ENCODE measurements around the gene RPF1.

RPF1 gene

DNA sequence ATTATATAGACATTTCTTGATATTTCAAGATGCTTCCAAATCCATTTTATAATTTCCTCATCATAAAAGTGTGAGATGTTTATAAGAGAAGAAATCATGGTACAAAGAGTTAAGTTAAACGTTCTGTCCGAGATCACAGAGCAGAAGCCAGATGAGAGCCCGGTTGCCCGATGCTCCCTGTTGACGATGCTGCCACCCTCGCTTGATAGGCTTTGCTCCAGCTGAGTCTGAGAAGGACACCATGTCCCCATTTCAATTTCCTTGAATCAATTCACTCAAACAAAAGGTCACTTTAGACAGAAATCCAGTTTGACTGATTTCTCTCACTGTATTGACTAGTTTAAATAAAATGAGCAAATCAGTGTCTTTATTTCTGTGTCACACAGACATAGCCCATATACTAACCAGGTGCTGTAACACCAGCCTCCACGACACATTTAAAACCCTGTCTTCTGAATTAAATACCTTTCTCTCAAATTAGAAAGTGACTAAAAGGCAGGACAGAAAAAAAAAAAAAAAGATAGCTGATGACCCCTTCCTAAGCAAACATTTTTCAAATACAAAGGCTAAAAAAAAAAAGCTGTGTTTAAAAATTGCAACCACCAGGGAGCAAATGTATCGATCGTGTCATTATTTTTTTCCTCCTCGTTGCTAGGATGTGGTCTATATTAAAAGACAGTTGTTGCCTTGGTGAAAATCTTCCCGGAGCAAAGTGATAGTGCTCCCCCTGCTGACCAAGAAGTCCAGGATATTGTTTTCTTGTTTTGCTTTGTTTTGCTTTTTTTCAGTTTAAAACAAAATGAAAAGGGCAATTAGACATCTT lies 45.6 kb upstream of the RPF1 start (continued):
- TF ChIP-seq, protein P1, sequence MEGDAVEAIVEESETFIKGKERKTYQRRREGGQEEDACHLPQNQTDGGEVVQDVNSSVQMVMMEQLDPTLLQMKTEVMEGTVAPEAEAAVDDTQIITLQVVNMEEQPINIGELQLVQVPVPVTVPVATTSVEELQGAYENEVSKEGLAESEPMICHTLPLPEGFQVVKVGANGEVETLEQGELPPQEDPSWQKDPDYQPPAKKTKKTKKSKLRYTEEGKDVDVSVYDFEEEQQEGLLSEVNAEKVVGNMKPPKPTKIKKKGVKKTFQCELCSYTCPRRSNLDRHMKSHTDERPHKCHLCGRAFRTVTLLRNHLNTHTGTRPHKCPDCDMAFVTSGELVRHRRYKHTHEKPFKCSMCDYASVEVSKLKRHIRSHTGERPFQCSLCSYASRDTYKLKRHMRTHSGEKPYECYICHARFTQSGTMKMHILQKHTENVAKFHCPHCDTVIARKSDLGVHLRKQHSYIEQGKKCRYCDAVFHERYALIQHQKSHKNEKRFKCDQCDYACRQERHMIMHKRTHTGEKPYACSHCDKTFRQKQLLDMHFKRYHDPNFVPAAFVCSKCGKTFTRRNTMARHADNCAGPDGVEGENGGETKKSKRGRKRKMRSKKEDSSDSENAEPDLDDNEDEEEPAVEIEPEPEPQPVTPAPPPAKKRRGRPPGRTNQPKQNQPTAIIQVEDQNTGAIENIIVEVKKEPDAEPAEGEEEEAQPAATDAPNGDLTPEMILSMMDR (tag by site-specific recombination; IDR thresholded peaks at IDR 0.05) = peak; percentile 57; the same call in 1 of the 2 replicates
- TF ChIP-seq ZNF571 (tag by site-specific recombination; IDR thresholded peaks at IDR 0.05) = no peak
- peak; percentile 87 for TF ChIP-seq ZNF654 (tag by site-specific recombination; IDR thresholded peaks at IDR 0.05; ENCODE audit: low read depth)
- TF ChIP-seq ZNF214 (tag by site-specific recombination; IDR thresholded peaks at IDR 0.05; ENCODE audit: borderline replicate concordance) = no peak
- peak; percentile 40; the same call in 1 of the 2 replicates for TF ChIP-seq ZNF335 (tag by site-specific recombination; conservative IDR thresholded peaks at IDR 0.05)
- no peak for TF ChIP-seq SALL2 (tag by site-specific recombination; IDR thresholded peaks at IDR 0.05; ENCODE audit: borderline replicate concordance)
- TF ChIP-seq, protein P2, sequence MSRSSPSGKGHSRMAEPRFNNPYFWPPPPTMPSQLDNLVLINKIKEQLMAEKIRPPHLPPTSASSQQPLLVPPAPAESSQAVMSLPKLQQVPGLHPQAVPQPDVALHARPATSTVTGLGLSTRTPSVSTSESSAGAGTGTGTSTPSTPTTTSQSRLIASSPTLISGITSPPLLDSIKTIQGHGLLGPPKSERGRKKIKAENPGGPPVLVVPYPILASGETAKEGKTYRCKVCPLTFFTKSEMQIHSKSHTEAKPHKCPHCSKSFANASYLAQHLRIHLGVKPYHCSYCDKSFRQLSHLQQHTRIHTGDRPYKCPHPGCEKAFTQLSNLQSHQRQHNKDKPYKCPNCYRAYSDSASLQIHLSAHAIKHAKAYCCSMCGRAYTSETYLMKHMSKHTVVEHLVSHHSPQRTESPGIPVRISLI (tag by site-specific recombination; IDR thresholded peaks at IDR 0.05) = peak; percentile 80
- TF ChIP-seq, protein P3, sequence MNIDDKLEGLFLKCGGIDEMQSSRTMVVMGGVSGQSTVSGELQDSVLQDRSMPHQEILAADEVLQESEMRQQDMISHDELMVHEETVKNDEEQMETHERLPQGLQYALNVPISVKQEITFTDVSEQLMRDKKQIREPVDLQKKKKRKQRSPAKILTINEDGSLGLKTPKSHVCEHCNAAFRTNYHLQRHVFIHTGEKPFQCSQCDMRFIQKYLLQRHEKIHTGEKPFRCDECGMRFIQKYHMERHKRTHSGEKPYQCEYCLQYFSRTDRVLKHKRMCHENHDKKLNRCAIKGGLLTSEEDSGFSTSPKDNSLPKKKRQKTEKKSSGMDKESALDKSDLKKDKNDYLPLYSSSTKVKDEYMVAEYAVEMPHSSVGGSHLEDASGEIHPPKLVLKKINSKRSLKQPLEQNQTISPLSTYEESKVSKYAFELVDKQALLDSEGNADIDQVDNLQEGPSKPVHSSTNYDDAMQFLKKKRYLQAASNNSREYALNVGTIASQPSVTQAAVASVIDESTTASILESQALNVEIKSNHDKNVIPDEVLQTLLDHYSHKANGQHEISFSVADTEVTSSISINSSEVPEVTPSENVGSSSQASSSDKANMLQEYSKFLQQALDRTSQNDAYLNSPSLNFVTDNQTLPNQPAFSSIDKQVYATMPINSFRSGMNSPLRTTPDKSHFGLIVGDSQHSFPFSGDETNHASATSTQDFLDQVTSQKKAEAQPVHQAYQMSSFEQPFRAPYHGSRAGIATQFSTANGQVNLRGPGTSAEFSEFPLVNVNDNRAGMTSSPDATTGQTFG (tag by site-specific recombination; IDR thresholded peaks at IDR 0.05; ENCODE audit: borderline replicate concordance) = no peak
- peak; percentile 40; the same call in 1 of the 2 replicates for TF ChIP-seq ZBTB17 (tag by site-specific recombination; IDR thresholded peaks at IDR 0.05)
- no peak for TF ChIP-seq ZNF544 (tag by site-specific recombination; IDR thresholded peaks at IDR 0.05)
- TF ChIP-seq ZEB2 (tag by site-specific recombination; IDR thresholded peaks at IDR 0.05) = 0 out of 2 replicates have a peak, but pooled peaks have one; percentile 17
- 0 out of 2 replicates have a peak, but pooled peaks have one; percentile 49 for TF ChIP-seq PRDM1 (tag by site-specific recombination; IDR thresholded peaks at IDR 0.05)
- peak; percentile 32; the same call in 1 of the 2 replicates for TF ChIP-seq ZBTB20 (tag by site-specific recombination; IDR thresholded peaks at IDR 0.05)
- TF ChIP-seq ZNF366 (tag by site-specific recombination; conservative IDR thresholded peaks at IDR 0.05) = 0 out of 2 replicates have a peak, but pooled peaks have one; percentile 25

DNA sequence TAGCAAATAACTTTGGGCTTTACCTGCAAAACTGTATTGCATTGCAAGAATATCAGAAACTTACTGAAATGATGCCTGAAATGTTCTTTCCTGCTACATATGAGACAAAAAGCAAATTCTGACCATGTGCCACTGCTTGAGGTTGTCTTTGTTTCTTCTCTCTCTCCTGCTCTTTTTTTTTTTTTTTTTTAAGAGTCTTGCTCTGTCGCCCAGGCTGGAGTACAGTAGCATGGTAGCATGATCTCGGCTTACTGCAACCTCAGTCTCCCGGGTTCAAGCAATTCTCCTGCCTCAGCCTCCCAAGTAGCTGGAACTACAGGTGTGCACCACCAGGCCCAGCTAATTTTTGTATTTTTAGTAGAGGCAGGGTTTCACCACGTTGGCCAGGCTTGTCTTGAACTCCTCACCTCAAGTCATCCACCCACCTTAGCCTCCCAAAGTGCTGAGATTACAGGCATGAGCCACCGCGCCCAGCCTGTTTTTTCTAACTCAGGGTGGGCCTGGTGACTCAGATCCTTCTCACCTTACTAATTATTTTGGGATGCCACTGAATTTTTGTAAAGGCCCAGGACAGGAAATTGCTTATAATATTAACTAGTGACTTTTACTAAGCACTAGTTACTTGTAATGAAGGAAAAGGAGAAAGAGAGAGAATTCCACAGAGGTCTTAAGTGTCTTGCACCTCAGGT lies 44.8 kb upstream of the RPF1 start:
- POLR2A ChIA-PET = interaction anchor here (0.7 kb wide), 1 partner anchor 293 kb away, joined by 8 read pairs; no protein-coding TSS in a partner anchor
- Histone ChIP-seq H3K4me3 (ENCODE audit: low read depth, low read length) (no peak overlapping the region), H3K4me1 (ENCODE audit: control insufficient read depth, insufficient read depth, low read length) (no peaks in the 10 kb centered on the region), H3K36me3 (ENCODE audit: control insufficient read depth in 2 of 2, insufficient read depth in 1 of 2, low read length in 2 of 2) (no peaks in the 10 kb centered on the region), H3K9me3 (ENCODE audit: control insufficient read depth, insufficient read depth, low read depth, low read length) (no peaks in the 10 kb centered on the region), H3K27ac (ENCODE audit: extremely low read depth, low read depth, low read length) (no peak overlapping the region)
- TF ChIP-seq ZNF777 (tag by site-specific recombination; IDR thresholded peaks at IDR 0.05; ENCODE audit: borderline replicate concordance) = no peak
- TF ChIP-seq, protein P2 (tag by site-specific recombination; IDR thresholded peaks at IDR 0.05) = peak; percentile 15; the same call in 1 of the 2 replicates
- CTCF ChIA-PET = interaction anchor here (0.5 to 3.1 kb wide), 23 partner anchors 9 to 552 kb away, joined by 3 to 17 read pairs (median 4); partner anchors contain the start of gene PRKACB
